Subcutaneous abdominal adipose tissue (tissue), 5 donors: ENCODE measurements around the gene SHISA8.

ENCODE experiments used
- H3K27ac ChIP-seq: one replicate; pipeline ENCODE4 v1.7.0; 2013; ENCODE audit warnings: low read depth, mild to moderate bottlenecking, inconsistent platforms, low read length, moderate library complexity
- H3K27me3 ChIP-seq, 5 donors: one replicate each; pipeline ENCODE4 v1.7.0; 2013; ENCODE audit warnings: low read length in 5 of 5, inconsistent platforms in 1 of 5; ENCODE audit not compliant: control insufficient read depth in 5 of 5, insufficient read depth in 4 of 5
- H3K36me3 ChIP-seq, 5 donors: one replicate each; pipeline ENCODE4 v1.7.0; 2013; ENCODE audit warnings: low read length in 5 of 5; ENCODE audit not compliant: control insufficient read depth in 5 of 5, insufficient read depth in 5 of 5
- H3K4me1 ChIP-seq, 5 donors: one replicate each; pipeline ENCODE4 v1.7.0; 2013; ENCODE audit warnings: low read length in 5 of 5, mild to moderate bottlenecking in 3 of 5, moderate library complexity in 1 of 5; ENCODE audit not compliant: control insufficient read depth in 5 of 5, insufficient read depth in 5 of 5
- H3K4me3 ChIP-seq, 5 donors: one replicate each; pipeline ENCODE4 v1.7.0; 2013; ENCODE audit warnings: low read length in 5 of 5, low read depth in 1 of 5
- H3K9ac ChIP-seq, 5 donors: one replicate each; pipeline ENCODE4 v1.7.0; 2013; ENCODE audit warnings: low read length in 5 of 5, mild to moderate bottlenecking in 4 of 5, moderate library complexity in 3 of 5
- H3K9me3 ChIP-seq, 5 donors: one replicate each; pipeline ENCODE4 v1.7.0; 2013; ENCODE audit warnings: low read length in 5 of 5; ENCODE audit not compliant: control insufficient read depth in 5 of 5
- donor health status: healthy.
- donor health status: healthy.
- donor health status: healthy.
- donor health status: healthy.
- donor health status: healthy.

The SHISA8 gene

DNA sequence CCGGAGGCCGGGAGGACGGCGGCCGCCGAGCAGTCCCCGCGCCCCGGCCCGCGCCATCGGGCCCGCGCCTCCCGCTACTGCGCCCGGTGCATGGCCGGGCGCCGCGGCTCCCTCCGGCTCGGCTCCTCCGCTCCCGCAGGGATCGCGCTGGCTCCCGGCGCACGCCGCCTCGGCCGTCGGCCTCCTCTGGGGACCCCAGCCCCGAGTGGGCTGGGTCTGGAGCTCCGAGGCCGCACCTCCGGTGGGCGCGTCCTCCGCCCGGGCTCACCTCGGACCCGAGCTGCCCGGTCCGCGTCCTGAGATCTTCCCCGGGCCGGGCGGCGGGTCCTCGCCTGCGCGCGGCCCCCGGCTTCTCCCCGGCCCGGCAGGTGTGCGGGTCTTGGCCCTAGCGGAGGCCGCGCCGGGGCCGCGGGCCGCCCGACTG lies 251 bp downstream of the SHISA8 start:
- H3K9ac ChIP-seq, result no peak overlapping the region
- H3K4me1 ChIP-seq, result peaks cover 0 to 46% (median 28%) of the 10 kb centered on the region in 5 donors
- H3K9me3 ChIP-seq, result no peaks in the 10 kb centered on the region
- peak overlapping the region in 1 of 5 donors; percentile 50 for H3K4me3 ChIP-seq
- H3K36me3 ChIP-seq, result no peaks in the 10 kb centered on the region
- peaks cover 40 to 68% (median 59%) of the 10 kb centered on the region in 5 donors for H3K27me3 ChIP-seq
- H3K27ac ChIP-seq, result no peak overlapping the region

- Histone ChIP-seq H3K9ac (no peak overlapping the region), H3K4me1 (peaks cover 0 to 42% (median 23%) of the 10 kb centered on the region in 5 donors), H3K27ac (no peak overlapping the region), H3K9me3 (no peaks in the 10 kb centered on the region), H3K4me3 (no peak overlapping the region), H3K36me3 (no peaks in the 10 kb centered on the region), H3K27me3 (peaks cover 40 to 66% (median 59%) of the 10 kb centered on the region in 5 donors)
These were observed 886 bp downstream of the SHISA8 start for GRCh38 chr22:41913842-41914534.

GRCh38 chr22:41913040-41913719 lies 1.7 kb downstream of the SHISA8 start:
- Histone ChIP-seq H3K4me1 (peaks cover 0 to 34% (median 27%) of the 10 kb centered on the region in 5 donors), H3K9ac (no peak overlapping the region), H3K4me3 (no peak overlapping the region), H3K9me3 (no peaks in the 10 kb centered on the region), H3K36me3 (no peaks in the 10 kb centered on the region), H3K27ac (no peak overlapping the region), H3K27me3 (peaks cover 40 to 65% (median 59%) of the 10 kb centered on the region in 5 donors)

- H3K9me3 ChIP-seq, result no peaks in the 10 kb centered on the region
- H3K27ac ChIP-seq, result no peak overlapping the region
- H3K4me1 ChIP-seq, result peaks cover 0 to 27% (median 21%) of the 10 kb centered on the region in 5 donors
- H3K36me3 ChIP-seq, result peaks cover 0 to 6% (median 4%) of the 10 kb centered on the region in 5 donors
- no peak overlapping the region for H3K4me3 ChIP-seq
- peaks cover 40 to 58% (median 52%) of the 10 kb centered on the region in 5 donors for H3K27me3 ChIP-seq
- H3K9ac ChIP-seq, result no peak overlapping the region
These were observed 2.4 kb downstream of the SHISA8 start for GRCh38 chr22:41912338-41913039.

DNA sequence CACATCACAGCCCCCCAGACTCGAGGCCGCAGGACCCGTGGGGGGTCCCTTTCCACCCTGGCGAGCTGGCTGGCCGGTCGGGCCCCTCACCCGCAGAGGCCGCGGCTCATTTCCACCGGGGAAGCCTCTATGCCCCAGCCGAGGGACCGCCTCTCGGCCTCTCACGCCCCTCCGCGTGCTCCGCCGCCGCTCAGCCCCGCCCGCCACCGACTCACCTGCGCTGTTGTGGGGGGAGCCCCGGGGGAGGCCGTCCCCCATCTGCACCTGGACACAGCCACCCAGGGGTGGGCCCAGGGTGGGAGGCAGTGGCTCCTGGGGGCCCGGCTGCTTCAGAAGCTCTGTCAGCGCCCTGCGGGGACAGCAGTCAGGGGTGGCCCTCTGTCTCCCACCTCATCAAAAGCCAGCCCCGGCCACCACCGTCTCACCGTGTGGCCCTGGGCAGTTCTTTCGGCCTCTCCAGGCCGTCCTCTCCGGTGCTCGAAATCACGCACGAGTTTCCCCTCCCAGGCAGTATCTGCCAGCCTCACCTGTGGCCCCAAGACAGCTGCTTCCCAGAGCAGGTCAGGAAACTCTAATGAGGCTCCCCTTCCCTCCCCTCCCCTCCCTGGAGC lies 3.8 kb downstream of the SHISA8 start:
- Histone ChIP-seq H3K4me3 (peak overlapping the region in 3 of 5 donors; percentile 36 to 50 (median 48)), H3K4me1 (peaks cover 0 to 27% (median 21%) of the 10 kb centered on the region in 5 donors), H3K36me3 (peaks cover 0 to 16% (median 10%) of the 10 kb centered on the region in 5 donors), H3K27me3 (peaks cover 40 to 48% (median 46%) of the 10 kb centered on the region in 5 donors), H3K27ac (no peak overlapping the region), H3K9ac (peak overlapping the region in 1 of 5 donors; percentile 59), H3K9me3 (no peaks in the 10 kb centered on the region)

GRCh38 chr22:41910050-41911000 lies 4.5 kb downstream of the SHISA8 start:
- Histone ChIP-seq H3K9ac (peak overlapping the region in 1 of 5 donors; percentile 59), H3K27ac (no peak overlapping the region), H3K36me3 (peaks cover 0 to 24% (median 17%) of the 10 kb centered on the region in 5 donors), H3K4me1 (peaks cover 0 to 25% (median 19%) of the 10 kb centered on the region in 5 donors), H3K9me3 (no peaks in the 10 kb centered on the region), H3K27me3 (peaks cover 34 to 40% (median 38%) of the 10 kb centered on the region in 5 donors), H3K4me3 (peak overlapping the region in 3 of 5 donors; percentile 36 to 50 (median 48))

DNA sequence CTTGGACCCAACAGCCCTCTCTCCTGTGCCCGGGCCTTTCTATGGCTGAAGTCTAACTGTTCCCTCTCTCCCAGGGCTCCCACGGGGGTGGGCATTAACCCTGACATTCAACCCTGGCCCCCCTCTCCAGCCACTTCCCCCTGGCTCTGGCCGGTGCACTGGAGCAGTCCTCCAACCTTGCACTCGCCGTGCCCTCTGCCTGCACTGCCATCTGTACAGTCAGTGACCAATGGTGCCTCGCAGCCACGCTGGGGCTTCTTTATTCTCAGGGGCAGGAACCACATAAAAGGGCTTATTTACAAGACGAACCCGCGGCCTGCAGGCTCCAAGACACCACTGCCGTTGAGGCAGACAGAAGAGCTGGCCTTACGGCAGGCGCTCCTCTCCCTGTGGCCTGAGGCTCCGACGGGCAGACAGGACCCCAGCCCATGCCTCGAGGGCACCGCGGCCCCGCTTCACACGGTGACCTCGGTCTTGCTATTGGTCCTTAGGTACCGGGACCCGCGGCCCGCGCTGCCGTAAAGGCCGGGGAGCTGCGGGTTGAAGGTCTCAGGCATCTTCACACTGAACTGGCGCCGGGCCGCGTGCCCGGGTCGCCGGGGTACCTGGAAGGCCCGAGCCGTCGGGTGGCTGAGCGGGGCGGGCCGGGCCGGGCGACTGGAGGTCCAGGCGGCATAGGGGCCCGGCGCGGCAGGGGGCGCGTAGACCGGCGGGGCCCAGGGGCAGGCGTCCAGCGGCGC lies 5.4 kb downstream of the SHISA8 start:
- Histone ChIP-seq H3K36me3 (peaks cover 0 to 32% (median 26%) of the 10 kb centered on the region in 5 donors), H3K9ac (no peak overlapping the region), H3K27ac (no peak overlapping the region), H3K9me3 (no peaks in the 10 kb centered on the region), H3K4me3 (peak overlapping the region in 1 of 5 donors; percentile 50), H3K27me3 (peaks cover 29 to 38% (median 35%) of the 10 kb centered on the region in 5 donors), H3K4me1 (peaks cover 0 to 19% (median 15%) of the 10 kb centered on the region in 5 donors)

DNA sequence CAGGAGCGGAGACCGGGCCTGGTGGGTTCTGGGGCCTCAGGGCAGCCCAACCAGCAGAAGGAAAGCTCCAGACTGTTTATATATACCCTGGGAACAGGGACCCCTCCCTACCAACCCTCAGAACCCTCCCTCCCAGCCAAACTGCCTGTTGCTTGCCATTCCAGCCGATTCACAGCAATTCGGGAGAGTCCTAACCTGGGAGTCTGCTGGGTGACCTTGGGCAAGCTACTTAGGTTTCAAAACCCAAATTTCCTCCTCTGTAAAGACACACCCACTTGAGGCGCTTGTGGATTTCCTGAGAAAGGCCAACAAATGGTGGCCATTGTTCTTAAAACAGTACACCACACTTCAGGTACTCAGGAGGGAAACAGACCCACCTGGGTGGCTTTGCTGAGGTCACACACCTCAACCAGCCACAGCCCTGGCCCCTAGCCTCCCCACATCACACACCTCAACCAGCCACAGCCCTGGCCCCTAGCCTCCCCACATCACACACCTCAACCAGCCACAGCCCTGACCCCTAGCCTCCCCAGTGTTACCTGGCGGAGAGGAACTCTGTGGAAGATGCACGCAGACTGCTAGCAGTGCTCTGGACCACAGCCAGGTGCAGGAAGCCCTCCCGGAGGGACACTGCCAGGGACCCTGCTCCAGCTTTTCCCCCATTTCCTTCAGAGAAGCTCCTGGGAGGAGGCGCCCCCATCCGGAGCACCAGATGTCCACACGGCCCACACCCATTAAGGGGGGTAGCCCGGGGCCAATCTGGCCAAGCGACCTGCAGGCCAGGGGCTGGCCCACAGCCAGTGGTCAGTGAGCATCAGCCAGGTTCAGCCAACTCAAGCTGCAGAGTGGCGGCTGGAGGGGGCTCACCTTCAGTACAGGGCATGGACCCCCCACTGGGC lies 6.2 kb downstream of the SHISA8 start:
- H3K4me1 ChIP-seq, result peaks cover 0 to 19% (median 15%) of the 10 kb centered on the region in 5 donors
- no peak overlapping the region for H3K9ac ChIP-seq
- H3K36me3 ChIP-seq, result peaks cover 0 to 40% (median 34%) of the 10 kb centered on the region in 5 donors
- peaks cover 24 to 35% (median 32%) of the 10 kb centered on the region in 5 donors for H3K27me3 ChIP-seq
- H3K9me3 ChIP-seq, result no peaks in the 10 kb centered on the region
- no peak overlapping the region for H3K4me3 ChIP-seq
- no peak overlapping the region for H3K27ac ChIP-seq
